Urinary bladder (tissue), 4 donors: ENCODE data around the gene SLC39A13. TPM values are rescaled to one million over a fixed set of nuclear protein-coding genes. Genes with fewer than 3 reads are reported as not detected.
"Not testable (repeated sequence)": the region's sequence is repeated elsewhere in the genome, so short reads cannot be mapped to it uniquely, and the experiment has no call there.

ENCODE experiments used
- DNase-seq: peaks from one replicate; pipeline ENCODE4 v3.0.0-alpha.2; 2015; ENCODE audit errors: extremely low spot score
- H3K27ac ChIP-seq: one replicate; pipeline ENCODE4 v1.5.1; 2013; ENCODE audit warnings: low read depth, mild to moderate bottlenecking, moderate library complexity
- H3K36me3 ChIP-seq: one replicate; pipeline ENCODE4 v1.6.1; 2013; ENCODE audit warnings: mild to moderate bottlenecking, moderate library complexity; ENCODE audit not compliant: insufficient read depth
- H3K4me1 ChIP-seq: one replicate; pipeline ENCODE4 v1.6.1; 2013; ENCODE audit warnings: mild to moderate bottlenecking, moderate library complexity; ENCODE audit not compliant: insufficient read depth
- H3K4me3 ChIP-seq: one replicate; pipeline ENCODE4 v1.5.1; 2013; ENCODE audit warnings: low read depth, low read length
- WGBS: extraction: QIAGEN DNeasy Blood & Tissue Kit; methylation state at CpG from one replicate; pipeline ENCODE4 v1.1.7; 2013; 5-methylcytosine and 5-hydroxymethylcytosine counted together
- polyA plus RNA-seq: library from polyadenylated mRNA; stranded (reverse); fragments of 200-250 nt; gene quantifications from one replicate; pipeline ENCODE4 v1.2.3, GENCODE V29; 2013
- small RNA-seq: library from RNA; depleted of rRNA; stranded (forward); fragments of <200 nt; gene quantifications from one replicate; pipeline ENCODE3, GENCODE V24; 2014
- total RNA-seq: library from RNA; depleted of rRNA; stranded (reverse); fragments of >200 nt; gene quantifications from one replicate; pipeline ENCODE4 v1.2.3, GENCODE V29; 2014
- donor health status: healthy with polysubstance abuse.
- donor health status: healthy.

The SLC39A13 gene
- total and polyA plus RNA-seq, 2 donors: 30.3 to 73.9 TPM

DNA sequence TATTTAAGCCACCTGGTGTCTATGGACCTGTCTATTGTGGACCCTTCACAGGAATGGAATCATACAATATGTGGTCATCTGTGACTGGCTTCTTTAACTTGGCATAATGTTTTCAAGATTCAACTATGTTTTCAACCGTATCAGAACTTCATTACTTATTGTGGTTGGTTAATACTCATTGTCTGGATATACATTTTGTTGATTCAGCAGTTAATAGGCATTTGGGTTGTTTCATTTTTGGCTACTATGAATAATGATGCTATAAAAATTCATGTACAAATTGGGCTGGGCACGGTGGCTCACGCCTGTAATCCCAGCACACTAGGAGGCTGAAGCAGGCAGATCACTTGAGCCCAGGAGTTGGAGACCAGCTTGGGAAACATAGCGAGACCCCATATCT, 43.0 kb downstream of the SLC39A13 start:
- 73% methylated on average over 4 of the region's 4 CpGs for WGBS
- H3K4me1 ChIP-seq: no peaks in the 10 kb centered on the region
- no peak for DNase-seq
- H3K4me3 ChIP-seq: no peak overlapping the region
- H3K36me3 ChIP-seq: no peaks in the 10 kb centered on the region
- no peak overlapping the region for H3K27ac ChIP-seq

DNA sequence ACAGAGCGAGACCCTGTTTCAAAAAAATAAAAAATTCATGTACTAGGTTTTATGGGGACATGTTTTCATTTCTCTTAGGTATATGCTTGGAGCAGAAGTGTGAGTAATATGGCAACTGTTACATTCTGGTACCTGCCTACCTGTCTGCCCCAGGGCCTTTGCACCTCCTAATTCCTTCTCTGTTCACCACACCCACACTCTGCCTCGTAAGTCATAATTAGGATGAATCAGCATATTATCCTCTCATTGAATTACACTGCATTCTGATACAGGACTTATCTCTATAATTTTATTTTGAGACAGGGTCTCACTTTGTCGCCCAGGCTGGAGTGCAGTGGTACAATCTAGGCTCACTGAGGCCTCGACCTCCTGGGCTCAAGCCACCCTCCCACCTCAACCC, 43.6 kb downstream of the SLC39A13 start:
- 88% methylated on average over 4 of the region's 4 CpGs for WGBS
- DNase-seq: no peak
- Histone ChIP-seq H3K36me3 (no peaks in the 10 kb centered on the region), H3K27ac (no peak overlapping the region), H3K4me3 (no peak overlapping the region), H3K4me1 (no peaks in the 10 kb centered on the region)

DNA sequence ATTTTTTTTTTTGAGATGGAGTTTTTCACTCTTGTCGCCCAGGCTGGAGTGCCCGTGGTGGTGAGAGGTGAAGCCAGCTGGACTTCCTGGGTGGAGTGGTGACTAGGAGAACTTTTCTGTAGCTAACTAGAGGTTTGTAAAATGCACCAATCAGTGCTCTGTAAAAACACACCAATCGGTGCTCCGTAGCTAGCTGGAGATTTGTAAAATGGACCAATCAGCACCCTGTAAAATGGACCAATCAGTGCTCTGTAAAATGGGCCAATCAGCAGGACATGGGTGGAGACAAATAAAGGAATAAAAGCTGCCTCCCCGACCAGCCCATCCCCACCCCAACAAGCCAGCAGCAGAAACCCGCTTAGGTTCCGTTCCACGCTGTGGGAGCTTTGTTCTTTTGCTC, 45.0 kb downstream of the SLC39A13 start:
- Histone ChIP-seq H3K36me3 (no peaks in the 10 kb centered on the region), H3K27ac (no peak overlapping the region), H3K4me1 (no peaks in the 10 kb centered on the region), H3K4me3 (no peak overlapping the region)
- 93% methylated on average over 8 of the region's 8 CpGs for WGBS
- DNase-seq: no peak

DNA sequence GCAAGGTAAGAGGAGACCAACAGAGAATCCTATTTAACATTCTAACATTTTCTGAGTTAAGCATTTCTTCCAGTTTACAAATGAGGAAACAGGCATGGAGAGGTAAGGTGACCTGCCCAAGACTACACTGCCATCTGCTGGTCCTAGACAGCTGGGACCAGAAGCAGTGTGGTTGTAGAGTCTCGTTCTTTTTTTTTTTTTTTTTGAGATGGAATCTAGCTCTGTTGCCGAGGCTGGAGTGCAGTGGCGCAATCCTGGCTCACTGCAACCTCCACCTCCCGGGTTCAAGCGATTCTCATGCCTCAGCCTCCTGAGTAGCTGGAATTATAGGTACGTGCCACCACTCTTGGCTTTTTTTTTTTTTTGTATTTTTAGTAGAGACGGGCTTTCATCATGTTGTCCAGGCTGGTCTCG, 45.9 kb downstream of the SLC39A13 start:
- WGBS: 21% methylated on average over 8 of the region's 8 CpGs
- peak; percentile 29 for DNase-seq
- not testable (repeated sequence) for H3K36me3 ChIP-seq

DNA sequence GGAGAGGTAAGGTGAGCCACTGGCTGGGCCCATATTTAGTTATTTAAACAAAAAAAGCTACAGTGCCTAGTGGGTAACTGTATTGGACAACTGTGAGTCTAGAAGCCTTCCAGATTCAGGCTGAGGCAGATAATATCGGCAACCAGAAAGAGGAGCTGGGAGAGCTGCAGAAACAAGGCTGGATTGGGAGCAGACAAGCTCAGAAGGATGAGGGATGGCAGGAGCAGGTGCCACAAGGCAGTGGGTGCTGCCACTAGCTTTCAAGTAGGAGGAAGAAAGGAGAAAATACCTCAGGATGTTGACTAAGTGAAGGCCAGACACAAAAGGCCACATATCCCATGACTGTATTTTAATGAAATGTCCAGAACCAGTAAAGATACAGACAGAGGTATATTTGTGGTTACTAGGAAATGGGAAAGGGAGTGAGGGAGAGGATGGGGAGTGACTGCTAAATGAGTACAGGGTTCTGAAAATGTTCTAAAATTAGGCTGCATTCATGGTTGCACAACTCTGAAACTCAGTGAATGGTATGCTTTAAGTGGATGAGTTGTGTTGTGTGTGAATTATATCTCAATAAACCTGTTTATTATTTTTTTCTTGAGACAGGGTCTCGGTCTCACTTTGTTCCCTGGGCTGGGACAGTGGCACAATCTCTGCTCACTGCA, 52.3 kb downstream of the SLC39A13 start:
- H3K36me3 ChIP-seq: no peaks in the 10 kb centered on the region
- H3K4me1 ChIP-seq: no peaks in the 10 kb centered on the region
- no peak overlapping the region for H3K27ac ChIP-seq
- 97% methylated on average over 2 of the region's 2 CpGs for WGBS
- no peak overlapping the region for H3K4me3 ChIP-seq
- no peak for DNase-seq

More for the DNA sequence above, 45.9 kb downstream of the SLC39A13 start:
- H3K4me1 ChIP-seq, H3K4me3 ChIP-seq, H3K27ac ChIP-seq: not testable (repeated sequence)

DNA sequence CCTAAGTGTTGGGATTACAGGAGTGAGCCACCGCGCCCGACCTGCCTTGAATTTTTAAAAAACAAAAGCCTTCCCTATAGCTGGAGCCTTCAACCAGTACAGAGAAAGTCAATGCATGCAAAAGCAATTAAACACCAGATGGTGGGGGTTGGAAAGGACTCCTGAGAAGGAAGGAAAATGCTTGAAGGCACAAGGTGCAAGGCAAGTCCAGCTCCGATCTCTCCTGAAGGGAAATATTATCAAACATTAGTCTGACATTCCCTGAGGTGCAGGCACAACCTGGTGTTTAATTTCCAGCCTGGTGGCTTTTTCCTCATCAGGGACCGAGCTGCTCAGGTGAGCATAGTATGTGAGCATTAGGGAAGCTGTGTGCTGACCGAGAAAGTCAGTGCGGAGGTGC, 53.5 kb downstream of the SLC39A13 start:
- no peak for DNase-seq
- no peaks in the 10 kb centered on the region for H3K4me1 ChIP-seq
- no peaks in the 10 kb centered on the region for H3K36me3 ChIP-seq
- 92% methylated on average over 7 of the region's 7 CpGs for WGBS
- H3K27ac ChIP-seq: no peak overlapping the region
- H3K4me3 ChIP-seq: no peak overlapping the region

DNA sequence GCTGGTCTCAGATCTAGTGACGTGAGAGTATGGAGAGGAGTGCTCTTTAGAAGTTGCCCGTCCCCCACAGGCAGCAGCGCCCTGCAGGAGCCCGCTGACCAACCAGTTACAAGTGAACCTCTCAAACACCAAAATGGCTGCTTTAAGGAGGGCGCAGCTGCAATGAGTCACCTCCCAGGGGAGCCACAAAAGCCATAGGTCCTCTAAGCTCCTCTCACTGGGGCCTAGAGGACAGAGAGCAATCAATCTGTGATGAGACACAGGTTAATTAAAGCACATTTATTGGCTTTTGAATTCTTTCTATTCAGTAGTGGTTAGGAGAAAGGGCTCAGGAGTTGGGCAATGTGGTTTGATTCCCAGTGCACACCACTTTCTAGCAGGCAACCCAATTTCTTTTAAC, 56.1 kb downstream of the SLC39A13 start:
- DNase-seq: no peak
- WGBS: 90% methylated on average over 5 of the region's 5 CpGs
- H3K27ac ChIP-seq: no peak overlapping the region
- no peaks in the 10 kb centered on the region for H3K36me3 ChIP-seq
- H3K4me1 ChIP-seq: no peaks in the 10 kb centered on the region
- no peak overlapping the region for H3K4me3 ChIP-seq

Small RNA genes within 50 kb of the gene (small RNA-seq; reads per million reads assigned to genes)
- not detected for gene MIR4487

Other genes starting within 250 kb of the SLC39A13 start
- gene ARFGAP2, start 231.7 kb upstream of the SLC39A13 start, total RNA-seq: 77.1 TPM
- gene ARFGAP2, start 231.7 kb upstream of the SLC39A13 start, polyA plus RNA-seq: 81.8 TPM
- gene PACSIN3, start 222.2 kb upstream of the SLC39A13 start, total RNA-seq: 14.9 TPM
- 33.9 TPM for gene PACSIN3, start 222.2 kb upstream of the SLC39A13 start, polyA plus RNA-seq
- gene DDB2, start 193.6 kb upstream of the SLC39A13 start, total RNA-seq: 11.9 TPM
- 23.8 TPM for gene DDB2, start 193.6 kb upstream of the SLC39A13 start, polyA plus RNA-seq
- gene ACP2, start 159.8 kb upstream of the SLC39A13 start, total RNA-seq: 24.5 TPM
- 28.6 TPM for gene ACP2, start 159.8 kb upstream of the SLC39A13 start, polyA plus RNA-seq
- 16.8 TPM for gene NR1H3, start 150.6 kb upstream of the SLC39A13 start, total RNA-seq
- gene NR1H3, start 150.6 kb upstream of the SLC39A13 start, polyA plus RNA-seq: 43.3 TPM
- gene MADD, start 138.5 kb upstream of the SLC39A13 start, total RNA-seq: 28.9 TPM
- gene MADD, start 138.5 kb upstream of the SLC39A13 start, polyA plus RNA-seq: 32.9 TPM
- not detected for gene MYBPC3, start 55.9 kb upstream of the SLC39A13 start, total RNA-seq
- 0.03 TPM for gene MYBPC3, start 55.9 kb upstream of the SLC39A13 start, polyA plus RNA-seq
- gene SPI1, start 30.0 kb upstream of the SLC39A13 start, total RNA-seq: 5.2 TPM
- gene SPI1, start 30.0 kb upstream of the SLC39A13 start, polyA plus RNA-seq: 21.0 TPM
- 60.1 TPM for gene PSMC3, start 17.8 kb downstream of the SLC39A13 start, total RNA-seq
- 177 TPM for gene PSMC3, start 17.8 kb downstream of the SLC39A13 start, polyA plus RNA-seq
- 3.0 TPM for gene RAPSN, start 40.5 kb downstream of the SLC39A13 start, total RNA-seq
- gene RAPSN, start 40.5 kb downstream of the SLC39A13 start, polyA plus RNA-seq: 0.05 TPM
- 125 TPM for gene CELF1, start 144.5 kb downstream of the SLC39A13 start, total RNA-seq
- 35.2 TPM for gene CELF1, start 144.5 kb downstream of the SLC39A13 start, polyA plus RNA-seq
- gene PTPMT1, start 157.0 kb downstream of the SLC39A13 start, total RNA-seq: 25.1 TPM
- 58.8 TPM for gene PTPMT1, start 157.0 kb downstream of the SLC39A13 start, polyA plus RNA-seq
- 15.4 TPM for gene KBTBD4, start 170.4 kb downstream of the SLC39A13 start, total RNA-seq
- 24.1 TPM for gene KBTBD4, start 170.4 kb downstream of the SLC39A13 start, polyA plus RNA-seq
- gene NDUFS3, start 170.5 kb downstream of the SLC39A13 start, total RNA-seq: 40.0 TPM
- 107 TPM for gene NDUFS3, start 170.5 kb downstream of the SLC39A13 start, polyA plus RNA-seq
- 0.32 TPM for gene FAM180B, start 178.1 kb downstream of the SLC39A13 start, total RNA-seq
- gene FAM180B, start 178.1 kb downstream of the SLC39A13 start, polyA plus RNA-seq: 0.10 TPM
- gene C1QTNF4, start 185.8 kb downstream of the SLC39A13 start, total RNA-seq: 3.5 TPM
- 7.1 TPM for gene C1QTNF4, start 185.8 kb downstream of the SLC39A13 start, polyA plus RNA-seq
- gene MTCH2, start 234.0 kb downstream of the SLC39A13 start, total RNA-seq: 47.6 TPM
- 49.5 TPM for gene MTCH2, start 234.0 kb downstream of the SLC39A13 start, polyA plus RNA-seq